CD4-positive, CD25-positive, alpha-beta regulatory T cell (primary cell): ENCODE data around the gene NCKIPSD. TPM values are rescaled to one million over a fixed set of nuclear protein-coding genes. Genes with fewer than 3 reads are reported as not detected.

Experiments
- ATAC-seq, 2 donors: fragments of 150-1000 bp; cut with Tn5 transposase; one replicate each; pipeline ENCODE4 v1.10.0; 2021; ENCODE audit warnings: low read depth in 2 of 2, moderate number of reproducible peaks in 2 of 2, moderate library complexity in 1 of 2
- DNase-seq, 3 donors: peaks; one replicate each; pipeline versions ENCODE4 v3.0.0 to v3.0.0-alpha.2; 2012 to 2022; ENCODE audit warnings: mixed read lengths in 1 of 3
- H3K27ac ChIP-seq: one replicate; pipeline ENCODE4 v1.7.0; 2013; ENCODE audit warnings: mild to moderate bottlenecking, low read length; ENCODE audit not compliant: insufficient read depth, poor library complexity, severe bottlenecking
- H3K27me3 ChIP-seq: one replicate; pipeline ENCODE4 v1.7.0; 2013; ENCODE audit warnings: low read length; ENCODE audit not compliant: control insufficient read depth, insufficient read depth
- H3K36me3 ChIP-seq: one replicate; pipeline ENCODE4 v1.7.0; 2013; ENCODE audit warnings: mild to moderate bottlenecking, low read length, moderate library complexity; ENCODE audit not compliant: control insufficient read depth, insufficient read depth
- H3K4me1 ChIP-seq: 2 replicates; pipeline ENCODE4 v1.7.0; 2013; ENCODE audit warnings: mild to moderate bottlenecking, low read length; ENCODE audit not compliant: insufficient read depth, control insufficient read depth, poor library complexity, severe bottlenecking
- H3K4me3 ChIP-seq: one replicate; pipeline ENCODE4 v1.7.0; 2013; ENCODE audit warnings: low read depth, mild to moderate bottlenecking, low read length, moderate library complexity
- H3K9me3 ChIP-seq, 2 experiments: 1 replicate in 1 of 2; 2 replicates in 1 of 2; pipeline ENCODE4 v1.7.0; 2013; ENCODE audit warnings: low read length in 2 of 2, mild to moderate bottlenecking in 1 of 2, moderate library complexity in 1 of 2; ENCODE audit not compliant: control insufficient read depth in 2 of 2
- H3K27ac Mint-ChIP-seq, 3 donors: one replicate each; pipeline ENCODE4 v1.8.0; 2020 to 2022; ENCODE audit warnings: mild to moderate bottlenecking in 3 of 3, mixed read lengths in 3 of 3, moderate library complexity in 2 of 3
- H3K27me3 Mint-ChIP-seq: one replicate; pipeline ENCODE4 v1.8.0; 2022; ENCODE audit warnings: mild to moderate bottlenecking, mixed read lengths
- H3K36me3 Mint-ChIP-seq: one replicate; pipeline ENCODE4 v1.8.0; 2020; ENCODE audit warnings: mixed read lengths
- H3K4me1 Mint-ChIP-seq, 4 donors: one replicate each; pipeline ENCODE4 v1.8.0; 2020 to 2022; ENCODE audit warnings: mixed read lengths in 4 of 4, mild to moderate bottlenecking in 1 of 4
- H3K4me3 Mint-ChIP-seq, 4 donors: one replicate each; pipeline ENCODE4 v1.8.0; 2020 to 2022; ENCODE audit warnings: mild to moderate bottlenecking in 4 of 4, mixed read lengths in 4 of 4, moderate library complexity in 3 of 4
- H3K9me3 Mint-ChIP-seq, 7 donors: one replicate each; pipeline ENCODE4 v1.8.0; 2020 to 2022; ENCODE audit warnings: mixed read lengths in 7 of 7, mild to moderate bottlenecking in 3 of 7, moderate library complexity in 2 of 7
- polyA plus RNA-seq, 4 donors: library from polyadenylated mRNA; unstranded; fragments of 300-500 nt; fragmentation: Illumina TruSeq; gene quantifications; one replicate each; pipeline ENCODE4 v1.2.3, GENCODE V29; 2021
- total RNA-seq: library from RNA; stranded (reverse); gene quantifications from one replicate; pipeline ENCODE4 v1.2.3, GENCODE V29; 2022

The NCKIPSD gene
- total and polyA plus RNA-seq, 5 donors from 2014 or later: 6.4 to 19.2 (median 10.9) TPM

GRCh38 chr3:48707157-48707556 is 21.4 kb upstream of the NCKIPSD start:
- no peak overlapping the region for H3K27ac Mint-ChIP-seq

GRCh38 chr3:48702320-48702920 is 16.7 kb upstream of the NCKIPSD start:
- Histone ChIP-seq H3K9me3 (no peaks in the 10 kb centered on the region), H3K27ac (no peak overlapping the region), H3K4me1 (peaks cover 11% of the 10 kb centered on the region), H3K4me3 (no peak overlapping the region), H3K36me3 (peaks cover 29% of the 10 kb centered on the region), H3K27me3 (no peaks in the 10 kb centered on the region)
- Mint-ChIP-seq H3K27me3 (no peaks in the 10 kb centered on the region), H3K9me3 (no peaks in the 10 kb centered on the region), H3K27ac (peak overlapping the region; percentile 1 to 69 (median 5)), H3K4me3 (no peak overlapping the region), H3K4me1 (peaks cover 15 to 55% (median 40%) of the 10 kb centered on the region in 4 donors), H3K36me3 (peaks cover 13% of the 10 kb centered on the region)
- no peak for DNase-seq
- no peak for ATAC-seq

More at GRCh38 chr3:48707157-48707556, 21.4 kb upstream of the NCKIPSD start:
- Histone ChIP-seq H3K27me3 (no peaks in the 10 kb centered on the region), H3K27ac (no peak overlapping the region), H3K9me3 (no peaks in the 10 kb centered on the region), H3K4me1 (peaks cover 19% of the 10 kb centered on the region), H3K4me3 (no peak overlapping the region), H3K36me3 (peaks cover 46% of the 10 kb centered on the region)
- DNase-seq (no peak), ATAC-seq (no peak)
- Mint-ChIP-seq H3K36me3 (peaks cover 17% of the 10 kb centered on the region), H3K4me3 (peak overlapping the region in 1 of 4 donors; percentile 48), H3K9me3 (no peaks in the 10 kb centered on the region), H3K27me3 (no peaks in the 10 kb centered on the region), H3K4me1 (peaks cover 14 to 67% (median 52%) of the 10 kb centered on the region in 4 donors)

- Mint-ChIP-seq H3K9me3 (no peaks in the 10 kb centered on the region), H3K36me3 (peaks cover 13% of the 10 kb centered on the region), H3K4me3 (no peak overlapping the region), H3K27me3 (no peaks in the 10 kb centered on the region), H3K4me1 (peaks cover 19 to 50% (median 35%) of the 10 kb centered on the region in 4 donors), H3K27ac (peak overlapping the region in 1 of 3 donors; percentile 26)
- peaks cover 24% of the 10 kb centered on the region for H3K36me3 ChIP-seq
- H3K4me1 ChIP-seq: peaks cover 8% of the 10 kb centered on the region
- H3K9me3 ChIP-seq: no peaks in the 10 kb centered on the region
- no peak overlapping the region for H3K27ac ChIP-seq
- DNase-seq: no peak
- no peak overlapping the region for H3K4me3 ChIP-seq
- ATAC-seq: no peak
- no peaks in the 10 kb centered on the region for H3K27me3 ChIP-seq
These were observed 15.2 kb upstream of the NCKIPSD start for GRCh38 chr3:48700731-48701405.

GRCh38 chr3:48698891-48699290 is 13.2 kb upstream of the NCKIPSD start:
- no peak overlapping the region for H3K4me3 ChIP-seq
- no peak for ATAC-seq
- peaks cover 0 to 2% (median 0%) of the 10 kb centered on the region in 7 donors for H3K9me3 Mint-ChIP-seq
- H3K9me3 ChIP-seq: no peaks in the 10 kb centered on the region
- peaks cover 13% of the 10 kb centered on the region for H3K36me3 Mint-ChIP-seq
- no peaks in the 10 kb centered on the region for H3K27me3 ChIP-seq
- no peaks in the 10 kb centered on the region for H3K27me3 Mint-ChIP-seq
- no peak overlapping the region for H3K27ac ChIP-seq
- peaks cover 37% of the 10 kb centered on the region for H3K36me3 ChIP-seq
- DNase-seq: no peak
- peaks cover 19 to 53% (median 31%) of the 10 kb centered on the region in 4 donors for H3K4me1 Mint-ChIP-seq
- peak overlapping the region in 1 of 3 donors; percentile 46 for H3K27ac Mint-ChIP-seq
- no peak overlapping the region for H3K4me3 Mint-ChIP-seq
- H3K4me1 ChIP-seq: peaks cover 8% of the 10 kb centered on the region

GRCh38 chr3:48697952-48698351 is 12.2 kb upstream of the NCKIPSD start:
- H3K36me3 ChIP-seq: peaks cover 46% of the 10 kb centered on the region
- no peak overlapping the region for H3K27ac Mint-ChIP-seq

GRCh38 chr3:48696601-48697000 is 10.9 kb upstream of the NCKIPSD start:
- peaks cover 17 to 46% (median 20%) of the 10 kb centered on the region in 4 donors for H3K4me1 Mint-ChIP-seq

More at GRCh38 chr3:48697952-48698351, 12.2 kb upstream of the NCKIPSD start:
- H3K4me1 ChIP-seq: peaks cover 8% of the 10 kb centered on the region
- no peaks in the 10 kb centered on the region for H3K9me3 ChIP-seq
- H3K9me3 Mint-ChIP-seq: peaks cover 0 to 2% (median 0%) of the 10 kb centered on the region in 7 donors
- no peak overlapping the region for H3K27ac ChIP-seq
- DNase-seq: no peak
- no peak overlapping the region for H3K4me3 Mint-ChIP-seq
- H3K27me3 ChIP-seq: no peaks in the 10 kb centered on the region
- H3K4me1 Mint-ChIP-seq: peaks cover 23 to 53% (median 27%) of the 10 kb centered on the region in 4 donors
- no peaks in the 10 kb centered on the region for H3K27me3 Mint-ChIP-seq
- ATAC-seq: no peak
- H3K36me3 Mint-ChIP-seq: peaks cover 19% of the 10 kb centered on the region
- no peak overlapping the region for H3K4me3 ChIP-seq

GRCh38 chr3:48696156-48696555 is 10.4 kb upstream of the NCKIPSD start:
- no peaks in the 10 kb centered on the region for H3K27me3 ChIP-seq
- Mint-ChIP-seq H3K4me3 (peak overlapping the region in 1 of 4 donors; percentile 41), H3K27me3 (no peaks in the 10 kb centered on the region), H3K9me3 (peaks cover 0 to 2% (median 0%) of the 10 kb centered on the region in 7 donors), H3K4me1 (peaks cover 17 to 45% (median 20%) of the 10 kb centered on the region in 4 donors), H3K27ac (peak overlapping the region in 2 of 3 donors; percentile 67 to 83), H3K36me3 (peaks cover 21% of the 10 kb centered on the region)
- no peak overlapping the region for H3K27ac ChIP-seq
- ATAC-seq (no peak), DNase-seq (no peak)
- H3K4me3 ChIP-seq: no peak overlapping the region
- peaks cover 57% of the 10 kb centered on the region for H3K36me3 ChIP-seq
- peaks cover 8% of the 10 kb centered on the region for H3K4me1 ChIP-seq
- H3K9me3 ChIP-seq: no peaks in the 10 kb centered on the region

More at GRCh38 chr3:48696601-48697000, 10.9 kb upstream of the NCKIPSD start:
- peaks cover 0 to 2% (median 0%) of the 10 kb centered on the region in 7 donors for H3K9me3 Mint-ChIP-seq
- Histone ChIP-seq H3K27me3 (no peaks in the 10 kb centered on the region), H3K9me3 (no peaks in the 10 kb centered on the region), H3K4me3 (no peak overlapping the region), H3K27ac (no peak overlapping the region), H3K4me1 (peaks cover 8% of the 10 kb centered on the region), H3K36me3 (peaks cover 53% of the 10 kb centered on the region)
- H3K36me3 Mint-ChIP-seq: peaks cover 19% of the 10 kb centered on the region
- no peak for ATAC-seq
- no peak for DNase-seq
- H3K27ac Mint-ChIP-seq: peak overlapping the region in 2 of 3 donors; percentile 67 to 83
- peak overlapping the region in 1 of 4 donors; percentile 41 for H3K4me3 Mint-ChIP-seq
- no peaks in the 10 kb centered on the region for H3K27me3 Mint-ChIP-seq
